DMS153 (cell line): ENCODE results near the gene SLFNL1.

Source experiments
- DNase-seq: peaks from one replicate; lab custom pipeline; 2025; lab: John Stamatoyannopoulos, UW

Gene SLFNL1

DNA sequence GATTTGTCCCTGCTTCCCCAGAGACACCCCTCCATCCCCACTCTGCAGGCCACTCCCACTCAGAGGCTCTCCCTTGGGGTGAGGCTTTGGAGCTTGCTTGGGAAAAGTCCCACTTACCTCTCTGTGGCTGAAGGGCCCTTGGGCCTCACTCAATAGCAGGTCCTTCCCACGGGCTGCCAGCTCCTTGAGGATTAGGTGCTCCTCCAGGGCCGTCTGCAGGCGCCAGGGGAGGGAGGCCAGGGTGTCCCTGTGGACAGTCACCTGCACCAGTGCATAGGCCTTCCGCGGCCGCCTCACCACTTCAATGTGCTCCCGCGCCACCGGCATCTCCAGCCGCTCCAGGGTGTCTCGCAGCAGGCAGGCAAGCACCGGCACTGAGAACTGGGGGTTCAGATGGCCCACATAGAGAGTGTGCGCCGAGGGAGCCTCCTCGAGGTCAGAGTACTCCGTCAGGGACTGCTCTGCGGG, 1.4 kb downstream of the SLFNL1 start:
- DNase-seq: no peak

DNA sequence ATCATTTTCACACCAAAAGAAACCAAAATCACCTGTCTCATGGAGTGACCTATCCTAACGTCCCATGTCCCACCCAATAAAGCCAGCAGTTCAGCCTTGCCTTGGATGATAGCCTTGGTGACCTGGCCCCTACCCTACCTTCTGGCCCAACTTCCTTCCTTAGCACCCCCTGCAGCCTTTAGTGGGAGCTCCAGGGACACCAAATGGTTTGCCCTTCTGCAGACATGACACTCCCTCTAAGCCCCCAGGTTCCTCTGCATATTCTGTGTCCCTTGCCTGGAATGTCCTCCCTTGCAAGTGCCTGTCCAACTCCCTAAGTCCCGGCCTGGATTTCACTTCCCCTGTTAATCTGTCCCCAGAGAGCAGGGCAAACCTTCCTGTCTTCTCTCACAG, 2.2 kb downstream of the SLFNL1 start:
- DNase-seq: no peak

GRCh38 chr1:41018018-41018410, 3.5 kb downstream of the SLFNL1 start:
- no peak for DNase-seq

DNA sequence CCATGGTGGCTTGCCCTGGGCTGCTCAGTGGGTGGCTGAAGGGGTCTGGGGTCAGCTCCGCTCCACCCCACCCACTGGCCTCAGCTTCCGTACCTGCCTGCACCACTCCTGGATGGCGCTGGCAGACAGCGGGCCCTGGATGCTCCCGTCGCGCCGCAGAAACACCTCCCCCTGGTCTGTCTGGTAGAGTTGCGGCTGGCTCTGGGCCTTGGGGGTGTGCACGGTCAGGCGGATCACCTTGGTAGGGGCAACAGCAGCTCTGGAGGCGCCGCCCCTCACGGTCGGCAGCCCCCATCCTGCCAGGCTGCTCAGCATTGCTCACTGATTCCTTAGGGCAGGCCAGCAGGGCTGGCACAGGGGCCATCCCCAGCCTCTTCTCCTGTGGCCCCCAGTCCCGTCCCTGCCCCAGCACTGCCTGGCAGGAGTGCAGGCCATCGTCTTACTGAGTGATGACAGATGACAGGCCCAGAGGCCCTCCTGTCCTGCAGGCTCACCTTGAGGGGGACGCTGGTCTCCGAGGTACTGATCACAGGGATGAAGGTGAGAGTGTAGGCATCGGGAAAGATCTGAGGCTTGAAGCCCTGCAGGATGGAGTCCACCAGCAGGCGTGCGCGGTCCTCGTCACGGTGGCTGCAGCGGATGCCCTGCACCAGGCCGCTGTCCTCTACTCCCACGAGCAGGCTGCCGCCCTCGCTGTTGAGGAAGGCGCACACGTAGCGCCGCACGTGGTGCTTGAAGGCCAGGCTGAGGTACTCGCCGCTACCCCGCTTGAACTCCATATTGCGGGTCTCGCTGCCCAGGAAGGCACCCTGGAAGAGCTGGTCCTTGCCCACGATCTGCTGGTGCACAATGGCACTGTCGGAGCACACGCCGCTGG, 4.1 kb downstream of the SLFNL1 start:
- no peak for DNase-seq

- DNase-seq: no peak
Measured at GRCh38 chr1:41015897-41016470, 5.5 kb downstream of the SLFNL1 start.

GRCh38 chr1:41015281-41015896, 6.1 kb downstream of the SLFNL1 start:
- DNase-seq: no peak

- DNase-seq: no peak
Measured at GRCh38 chr1:41014871-41015270, 6.7 kb downstream of the SLFNL1 start.

GRCh38 chr1:41013796-41014195, 7.7 kb downstream of the SLFNL1 start:
- no peak for DNase-seq

DNA sequence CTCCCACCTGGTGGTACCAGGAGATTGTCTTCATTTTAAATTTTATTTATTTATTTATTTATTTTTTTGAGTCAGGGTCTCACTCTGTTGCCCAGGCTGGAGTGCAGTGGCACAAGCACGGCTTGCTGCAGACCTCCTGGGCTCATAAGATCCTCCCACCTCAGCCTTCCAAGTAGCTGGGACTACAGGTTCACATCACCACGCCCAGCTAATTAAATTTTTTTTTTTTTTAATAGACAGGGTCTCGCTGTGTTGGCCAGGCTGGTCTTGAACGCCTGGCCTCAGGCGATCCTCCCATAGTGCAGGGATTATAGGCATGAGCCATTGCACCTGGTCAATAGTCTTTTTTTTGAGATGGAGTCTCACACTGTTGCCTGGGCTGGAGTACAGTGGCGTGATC, 8.5 kb downstream of the SLFNL1 start:
- no peak for DNase-seq

GRCh38 chr1:41010345-41010744, 11.2 kb downstream of the SLFNL1 start:
- no peak for DNase-seq

GRCh38 chr1:41009466-41009865, 12.1 kb downstream of the SLFNL1 start:
- no peak for DNase-seq

GRCh38 chr1:41006942-41007865, 14.3 kb downstream of the SLFNL1 start:
- no peak for DNase-seq

DNA sequence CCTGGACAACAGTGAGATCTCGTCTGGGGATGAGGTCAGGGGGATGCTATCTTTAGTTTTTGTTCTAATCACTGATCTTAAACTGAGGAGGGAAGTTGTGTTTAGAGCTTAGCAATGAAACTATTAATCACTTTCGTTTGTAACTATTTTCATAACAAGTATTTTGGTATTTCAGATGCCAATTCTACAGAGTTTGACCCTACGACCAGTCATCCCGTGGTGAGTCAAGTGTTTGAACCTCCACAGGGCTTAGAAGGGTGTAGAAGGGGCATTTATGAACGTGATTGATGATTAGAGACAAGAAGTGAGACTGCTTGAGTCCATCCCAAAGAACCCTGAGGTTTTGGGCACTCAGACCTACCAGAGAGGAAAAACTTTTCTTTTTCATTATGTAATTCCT, 15.6 kb downstream of the SLFNL1 start:
- DNase-seq: no peak

- peak; percentile 89 for DNase-seq
Measured at GRCh38 chr1:41003640-41004220, 17.8 kb downstream of the SLFNL1 start.

DNA sequence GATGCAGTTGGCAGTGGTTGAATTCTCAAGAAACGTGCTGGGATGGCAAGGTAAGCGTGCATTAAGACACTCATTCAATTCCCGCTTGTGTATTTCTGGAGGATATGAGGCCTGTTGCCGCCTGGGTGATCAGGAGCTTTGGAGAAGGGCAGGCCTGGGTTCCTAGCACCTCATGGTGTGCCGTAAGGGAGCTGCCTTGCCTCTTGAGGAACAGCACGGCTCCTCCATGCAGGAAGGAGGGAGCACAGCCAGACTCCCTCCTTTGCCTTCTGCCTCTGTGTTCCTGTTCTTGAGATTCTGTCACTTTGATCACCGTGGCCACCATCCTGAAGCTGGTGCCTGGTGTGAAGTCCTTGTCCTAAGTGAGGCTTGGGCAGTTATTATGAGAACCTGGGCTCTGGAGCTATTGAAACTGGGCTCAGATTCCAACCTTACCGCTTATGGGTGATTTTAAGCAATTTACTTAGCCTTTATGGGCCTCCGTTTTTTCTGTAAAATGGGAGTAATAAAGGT, 18.3 kb downstream of the SLFNL1 start:
- DNase-seq: no peak

DNA sequence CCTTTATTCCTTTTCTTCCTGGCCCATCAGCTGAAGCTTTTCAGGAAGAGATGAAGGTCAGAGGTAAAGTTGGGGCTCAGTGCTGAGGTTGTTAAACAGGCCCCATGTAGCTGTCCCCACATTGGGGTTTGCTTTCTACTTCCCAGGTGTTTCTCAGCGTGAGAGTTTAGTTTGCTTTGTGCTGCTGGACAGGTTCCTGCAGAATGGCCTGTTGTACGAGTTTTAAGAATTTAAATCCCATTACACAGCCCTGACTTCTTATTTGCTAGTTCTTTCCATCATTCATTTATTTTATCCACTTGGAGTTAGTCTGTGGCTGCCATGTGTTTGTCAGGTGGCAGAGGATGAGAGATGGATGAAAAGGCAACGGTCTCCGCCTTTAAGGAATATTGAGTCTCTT, 22.9 kb downstream of the SLFNL1 start:
- no peak for DNase-seq

DNA sequence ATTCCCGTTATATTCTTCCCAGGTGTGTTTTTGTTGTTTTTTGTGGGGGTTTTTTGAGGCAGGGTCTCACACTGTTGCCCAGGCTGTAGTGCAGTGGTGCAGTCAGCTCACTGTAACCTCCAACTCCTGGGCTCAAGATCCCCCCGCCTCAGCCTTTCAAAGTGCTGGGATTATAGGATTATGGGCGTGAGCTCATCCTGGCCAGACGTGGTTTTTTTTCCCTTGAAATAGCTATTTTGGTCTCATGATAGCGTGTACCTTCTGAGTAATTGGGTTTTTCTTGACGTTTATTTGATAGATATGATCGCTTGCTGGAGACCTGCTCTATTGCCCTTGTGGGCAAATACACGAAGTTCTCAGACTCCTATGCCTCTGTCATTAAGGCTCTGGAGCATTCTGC, 24.4 kb downstream of the SLFNL1 start:
- DNase-seq: no peak

- DNase-seq: no peak
Measured at GRCh38 chr1:40989066-40989465, 32.5 kb downstream of the SLFNL1 start.

- DNase-seq: no peak
Measured at GRCh38 chr1:40988280-40988679, 33.2 kb downstream of the SLFNL1 start.

DNA sequence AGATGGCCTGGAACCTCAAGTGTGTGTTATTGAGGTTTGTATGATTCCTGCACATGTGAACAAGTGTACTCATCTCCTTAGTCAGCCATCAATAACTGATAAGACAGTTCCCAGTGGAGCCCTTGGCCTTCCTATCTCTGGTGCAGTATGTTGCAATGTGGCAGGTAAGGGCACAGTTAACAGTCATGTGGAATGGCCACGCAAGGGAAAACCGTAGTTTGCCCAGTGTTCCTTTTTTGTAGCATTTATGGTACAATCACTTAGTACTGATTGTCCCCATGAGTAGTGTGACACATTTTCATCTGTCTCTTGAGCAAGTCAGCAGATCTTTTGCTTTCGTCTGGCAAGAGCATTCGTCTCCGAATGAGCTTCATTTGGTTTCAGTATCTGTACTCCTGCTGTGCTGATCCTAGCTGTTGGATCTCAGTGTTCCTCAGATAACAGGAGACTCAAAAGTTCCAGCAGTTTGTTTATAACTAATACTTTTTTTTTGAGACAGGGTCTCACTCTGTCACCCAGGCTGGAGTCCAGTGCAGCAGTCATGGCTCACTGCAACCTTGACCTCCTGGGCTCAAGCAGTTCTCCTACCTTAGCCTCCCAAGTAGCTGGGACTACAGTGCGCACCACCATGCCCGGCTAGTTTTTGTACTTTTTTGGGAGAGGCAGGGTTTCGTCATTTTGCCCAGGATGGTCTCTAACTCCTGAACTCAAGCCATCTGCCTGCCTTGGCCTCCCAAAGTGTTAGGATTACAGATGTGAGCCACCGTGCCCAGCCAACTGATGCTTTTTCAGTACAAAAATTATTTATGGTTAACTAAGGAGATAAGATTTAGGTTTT, 33.9 kb downstream of the SLFNL1 start:
- DNase-seq: no peak

GRCh38 chr1:40986956-40987355, 34.6 kb downstream of the SLFNL1 start:
- DNase-seq: no peak
